SK-N-SH (cell line): ENCODE measurements around the gene PCNX3.

Experiments
- CTCF ChIP-seq: fragments of 200-600 bp; sonication (generic); IDR thresholded peaks from 2 replicates; pipeline ENCODE4 v1.6.1; 2017; ENCODE audit warnings: antibody characterized with exemption, mild to moderate bottlenecking, moderate library complexity
- GABPA ChIP-seq: IDR thresholded peaks from 2 replicates; pipeline ENCODE4 v1.4.0; 2012; ENCODE audit warnings: low read depth, mild to moderate bottlenecking
- JUND ChIP-seq: IDR thresholded peaks from 2 replicates; pipeline ENCODE4 v1.4.0; 2012
- MAX ChIP-seq: IDR thresholded peaks from 2 replicates; pipeline ENCODE4 v1.4.0; 2012; ENCODE audit warnings: low read depth
- MEF2A ChIP-seq: IDR thresholded peaks from 2 replicates; pipeline ENCODE4 v1.4.0; 2012; ENCODE audit warnings: low read depth, borderline replicate concordance
- MXI1 ChIP-seq: IDR thresholded peaks from 2 replicates; pipeline ENCODE4 v1.6.1; 2012; ENCODE audit warnings: mild to moderate bottlenecking, low read depth, low read length, improper control_type of control experiment
- POLR2AphosphoS5 ChIP-seq: IDR thresholded peaks from 2 replicates; pipeline ENCODE4 v1.6.1; 2012; ENCODE audit warnings: low read depth, low read length
- RAD21 ChIP-seq: IDR thresholded peaks from 2 replicates; pipeline ENCODE4 v1.6.1; 2012; ENCODE audit warnings: mild to moderate bottlenecking, low read length
- SIN3A ChIP-seq: IDR thresholded peaks from 2 replicates; pipeline ENCODE4 v1.6.1; 2012; ENCODE audit warnings: low read depth, mild to moderate bottlenecking, low read length, moderate library complexity, borderline replicate concordance
- SMC3 ChIP-seq: IDR thresholded peaks from 2 replicates; pipeline ENCODE4 v1.6.1; 2012; ENCODE audit warnings: low read depth, low read length, improper control_type of control experiment
- TAF1 ChIP-seq: IDR thresholded peaks from 2 replicates; pipeline ENCODE4 v1.6.1; 2012; ENCODE audit warnings: low read depth, mild to moderate bottlenecking, low read length, moderate library complexity, borderline replicate concordance
- USF2 ChIP-seq: fragments of 150-350 bp; IDR thresholded peaks from 2 replicates; pipeline ENCODE4 v1.6.1; 2017; ENCODE audit warnings: antibody characterized with exemption, low read length, low read depth, borderline replicate concordance
- YY1 ChIP-seq: IDR thresholded peaks from 2 replicates; pipeline ENCODE4 v1.4.0; 2012; ENCODE audit warnings: low read depth, mild to moderate bottlenecking

- TF ChIP-seq SIN3A (no peak), MAX (no peak), CTCF (no peak), POLR2AphosphoS5 (no peak), TAF1 (no peak), MEF2A (no peak), USF2 (no peak), YY1 (no peak), RAD21 (no peak), JUND (no peak), MXI1 (no peak), SMC3 (no peak), GABPA (no peak)
Observed at GRCh38 chr11:65611758-65612603, 3.6 kb upstream of the PCNX3 start.
